HepG2 (cell line): ENCODE measurements around the gene CEBPA. TPM values are rescaled to one million over a fixed set of nuclear protein-coding genes. Genes with fewer than 3 reads are reported as not detected.

Experiments used
- AGO1 ChIP-seq: fragments of 200-400 bp; formaldehyde crosslinking; IDR thresholded peaks from 2 replicates; pipeline ENCODE4 v1.6.1; 2017; ENCODE audit warnings: mild to moderate bottlenecking, low read depth, low read length, moderate library complexity; ENCODE audit not compliant: poor library complexity, severe bottlenecking
- ARID5B ChIP-seq: IDR thresholded peaks from 2 replicates; pipeline ENCODE4 v1.4.0; 2020; ENCODE audit warnings: mild to moderate bottlenecking, missing genetic modification reagents
- ARNT2 ChIP-seq: sonication (generic); formaldehyde crosslinking; IDR thresholded peaks from 2 replicates; pipeline ENCODE4 v1.8.0; 2022; ENCODE audit warnings: mild to moderate bottlenecking, low read depth, missing genetic modification reagents, moderate library complexity
- BCL6 ChIP-seq: IDR thresholded peaks from 2 replicates; pipeline ENCODE4 v1.6.1; 2016; ENCODE audit warnings: missing genetic modification reagents, missing compliant biosample characterization
- EP300 ChIP-seq, 3 experiments: sonication (generic) in 1 of 3; formaldehyde crosslinking in 1 of 3; IDR thresholded peaks; 2 replicates each; pipeline versions ENCODE4 v1.5.1 to v1.6.1; 2011 to 2020; ENCODE audit warnings: low read depth in 2 of 3, low read length in 2 of 3, borderline replicate concordance in 1 of 3, improper control_type of control experiment in 1 of 3, mild to moderate bottlenecking in 1 of 3, missing genetic modification reagents in 1 of 3, moderate library complexity in 1 of 3
- HNRNPLL ChIP-seq: fragments of 200-400 bp; formaldehyde crosslinking; IDR thresholded peaks from 2 replicates; pipeline ENCODE4 v1.6.1; 2017; ENCODE audit warnings: mild to moderate bottlenecking, low read depth, low read length; ENCODE audit not compliant: poor library complexity, severe bottlenecking
- IRF2 ChIP-seq: IDR thresholded peaks from 2 replicates; pipeline ENCODE4 v1.6.1; 2018; ENCODE audit warnings: missing genetic modification reagents, missing compliant biosample characterization
- KAT2B ChIP-seq: fragments of 150-350 bp; IDR thresholded peaks from 2 replicates; pipeline ENCODE4 v1.6.1; 2014; ENCODE audit warnings: low read depth, low read length, borderline replicate concordance
- NFE2L1 ChIP-seq: sonication (generic); formaldehyde crosslinking; IDR thresholded peaks from 2 replicates; pipeline ENCODE4 v1.4.0; 2020; ENCODE audit warnings: missing genetic modification reagents, mild to moderate bottlenecking, borderline replicate concordance
- PREB ChIP-seq: sonication (generic); formaldehyde crosslinking; IDR thresholded peaks from 2 replicates; pipeline ENCODE4 v1.4.0; 2020; ENCODE audit warnings: missing genetic modification reagents
- RAD51 ChIP-seq: fragments of 450-650 bp; IDR thresholded peaks from 2 replicates; pipeline ENCODE4 v1.6.1; 2016; ENCODE audit warnings: borderline replicate concordance
- RFX1 ChIP-seq: fragments of 450-650 bp; IDR thresholded peaks from 2 replicates; pipeline ENCODE4 v1.6.1; 2017
- TERF1 ChIP-seq: sonication (generic); formaldehyde crosslinking; IDR thresholded peaks from 2 replicates; pipeline ENCODE4 v1.8.0; 2022; ENCODE audit warnings: mild to moderate bottlenecking, missing genetic modification reagents, moderate library complexity
- ZBTB38 ChIP-seq: sonication (generic); formaldehyde crosslinking; IDR thresholded peaks from 2 replicates; pipeline ENCODE4 v1.5.1; 2020; ENCODE audit warnings: mild to moderate bottlenecking, missing genetic modification reagents
- ZNF225 ChIP-seq: sonication (generic); formaldehyde crosslinking; IDR thresholded peaks from 2 replicates; pipeline ENCODE4 v1.4.0; 2020; ENCODE audit warnings: mild to moderate bottlenecking, missing genetic modification reagents
- ZNF44 ChIP-seq: sonication (generic); formaldehyde crosslinking; IDR thresholded peaks from 2 replicates; pipeline ENCODE4 v1.5.1; 2020; ENCODE audit warnings: mild to moderate bottlenecking, missing genetic modification reagents
- ZNF556 ChIP-seq: sonication (generic); formaldehyde crosslinking; IDR thresholded peaks from 2 replicates; pipeline ENCODE4 v1.4.0; 2020; ENCODE audit warnings: mild to moderate bottlenecking, missing genetic modification reagents, borderline replicate concordance
- ZNF672 ChIP-seq: sonication (generic); formaldehyde crosslinking; IDR thresholded peaks from 2 replicates; pipeline ENCODE4 v1.8.1; 2022; ENCODE audit warnings: missing genetic modification reagents
- ZNF678 ChIP-seq: sonication (generic); formaldehyde crosslinking; IDR thresholded peaks from 2 replicates; pipeline ENCODE4 v1.4.0; 2020; ENCODE audit warnings: mild to moderate bottlenecking, missing genetic modification reagents
- ZNF740 ChIP-seq: sonication (generic); formaldehyde crosslinking; IDR thresholded peaks from 2 replicates; pipeline ENCODE4 v1.4.0; 2020; ENCODE audit warnings: missing genetic modification reagents
- ZSCAN21 ChIP-seq: sonication (generic); formaldehyde crosslinking; IDR thresholded peaks from 2 replicates; pipeline ENCODE4 v1.8.0; 2022; ENCODE audit warnings: mild to moderate bottlenecking, missing genetic modification reagents, moderate library complexity, borderline replicate concordance
- polyA plus RNA-seq, 8 experiments: library from polyadenylated mRNA; depleted of rRNA in 3 of 8; stranded (reverse) in 7 of 8; unstranded in 1 of 8; fragments of >200 nt; fragmentation: Illumina TruSeq in 4 of 8; extraction: Trizol in 4 of 8; gene quantifications; 2 replicates each; pipeline versions ENCODE4 v1.2.1 to v1.2.3, GENCODE V29; 2011 to 2016; ENCODE audit warnings: low read depth in 4 of 8, missing spikeins in 1 of 8, mixed read lengths in 1 of 8; ENCODE audit not compliant: insufficient read depth in 1 of 8
- total RNA-seq, 5 experiments: library from RNA; depleted of rRNA; stranded (reverse); fragments of >200 nt; fragmentation: Illumina TruSeq; extraction: Trizol; gene quantifications; 2 replicates each; pipeline ENCODE4 v1.2.3, GENCODE V29; 2016; ENCODE audit warnings: low read depth in 1 of 5
- TF ChIP-seq, protein P1 (sequence below): sonication (generic); formaldehyde crosslinking; IDR thresholded peaks from 2 replicates; pipeline ENCODE4 v1.4.0; 2020; ENCODE audit warnings: missing genetic modification reagents

Gene CEBPA
- total and polyA plus RNA-seq, 2 of the 13 experiments (the other 11 are each of a cell fraction or from before 2014, with no cell fraction given), result 24.8 to 103 TPM

- TF ChIP-seq KAT2B (no peak), TERF1 (no peak), ARNT2 (CRISPR knock-in tag) (no peak), ARID5B (no peak; the same call in 1 of the 2 replicates), EP300 (IDR thresholded peaks at IDR 0.05; ENCODE audit: low read depth in 2 of 2, low read length in 2 of 2) (peak in 1 of 2 experiments; percentile 47; a peak in 3 of 4 replicates), EP300 (CRISPR knock-in tag; IDR thresholded peaks at IDR 0.05; ENCODE audit: borderline replicate concordance) (no peak), ZNF740 (CRISPR knock-in tag) (no peak), ZNF44 (CRISPR knock-in tag) (no peak), ZSCAN21 (CRISPR knock-in tag) (no peak), IRF2 (0 out of 2 replicates have a peak, but pooled peaks have one; percentile 21), BCL6 (peak; percentile 33; the same call in 1 of the 2 replicates), PREB (CRISPR knock-in tag) (no peak), ZBTB38 (no peak), RAD51 (no peak), ZNF556 (CRISPR knock-in tag) (no peak), NFE2L1 (CRISPR knock-in tag) (no peak), HNRNPLL (no peak), AGO1 (no peak), RFX1 (no peak), ZNF678 (CRISPR knock-in tag) (no peak), ZNF672 (CRISPR knock-in tag) (no peak), ZNF225 (CRISPR knock-in tag) (no peak)
- TF ChIP-seq, protein P1, sequence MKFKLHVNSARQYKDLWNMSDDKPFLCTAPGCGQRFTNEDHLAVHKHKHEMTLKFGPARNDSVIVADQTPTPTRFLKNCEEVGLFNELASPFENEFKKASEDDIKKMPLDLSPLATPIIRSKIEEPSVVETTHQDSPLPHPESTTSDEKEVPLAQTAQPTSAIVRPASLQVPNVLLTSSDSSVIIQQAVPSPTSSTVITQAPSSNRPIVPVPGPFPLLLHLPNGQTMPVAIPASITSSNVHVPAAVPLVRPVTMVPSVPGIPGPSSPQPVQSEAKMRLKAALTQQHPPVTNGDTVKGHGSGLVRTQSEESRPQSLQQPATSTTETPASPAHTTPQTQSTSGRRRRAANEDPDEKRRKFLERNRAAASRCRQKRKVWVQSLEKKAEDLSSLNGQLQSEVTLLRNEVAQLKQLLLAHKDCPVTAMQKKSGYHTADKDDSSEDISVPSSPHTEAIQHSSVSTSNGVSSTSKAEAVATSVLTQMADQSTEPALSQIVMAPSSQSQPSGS, result no peak
Observed at GRCh38 chr19:33348301-33349010, 46.1 kb upstream of the CEBPA start (continued).
